ENCODE data around the gene CRABP2.

GRCh38 chr1:156733989-156734584 is 28.7 kb upstream of the CRABP2 start:
- TF ChIP-seq CTCF (IDR thresholded peaks at IDR 0.05; ENCODE audit: low read length) (no peak), EZH2phosphoT487 (IDR thresholded peaks at IDR 0.05; ENCODE audit: low read length) (no peak)

Data from MM.1S (cell line).